K562 (cell line): ENCODE results near the gene TMEM86B.

Source experiments
- FOXM1 ChIP-seq, 2 experiments: fragments of 450-650 bp in 1 of 2; sonication (generic) in 1 of 2; formaldehyde crosslinking in 1 of 2; IDR thresholded peaks; 2 replicates each; pipeline versions ENCODE4 v1.6.1 to v1.9.0; 2017 to 2022; ENCODE audit warnings: low read depth in 2 of 2, mild to moderate bottlenecking in 2 of 2, missing genetic modification reagents in 1 of 2, moderate library complexity in 1 of 2
- IRF9 ChIP-seq: fragments of 450-650 bp; IDR thresholded peaks from 2 replicates; pipeline ENCODE4 v1.6.1; 2016; ENCODE audit warnings: missing biosample characterization, missing genetic modification characterization
- POLR2A ChIP-seq: fragments of 450-650 bp; conservative IDR thresholded peaks from 2 replicates; pipeline ENCODE4 v1.6.1; 2016
- TAF9B ChIP-seq: fragments of 450-650 bp; IDR thresholded peaks from 2 replicates; pipeline ENCODE4 v1.6.1; 2018; ENCODE audit warnings: mild to moderate bottlenecking; ENCODE audit not compliant: partially characterized antibody
- XRCC5 ChIP-seq: fragments of 200-400 bp; formaldehyde crosslinking; IDR thresholded peaks from 2 replicates; pipeline ENCODE4 v1.6.1; 2017; ENCODE audit warnings: low read depth, mild to moderate bottlenecking, low read length

GRCh38 chr19:55266840-55267239 lies 38.3 kb upstream of the TMEM86B start:
- TF ChIP-seq TAF9B (no peak), FOXM1 (IDR thresholded peaks at IDR 0.05; ENCODE audit: low read depth) (no peak), FOXM1 (CRISPR knock-in tag; IDR thresholded peaks at IDR 0.05; ENCODE audit: low read depth) (no peak), IRF9 (tag) (no peak), XRCC5 (no peak), POLR2A (no peak)
